CD8-positive, alpha-beta memory T cell (primary cell): ENCODE results near the gene OR2V2. TPM values are rescaled to one million over a fixed set of nuclear protein-coding genes. Genes with fewer than 3 reads are reported as not detected.
"Not testable (repeated sequence)": the region's sequence is repeated elsewhere in the genome, so short reads cannot be mapped to it uniquely, and the experiment has no call there.

ENCODE experiments used
- CTCF ChIA-PET: fragments of 350-600 bp; sonication (Branson Sonifier 250); formaldehyde crosslinking; loops from one replicate; lab custom pipeline; 2021; ENCODE audit warnings: antibody characterized with exemption; lab: Charles Lee
- POLR2A ChIA-PET: fragments of 350-600 bp; sonication (Branson Sonifier 250); formaldehyde crosslinking; loops from one replicate; lab custom pipeline; 2021; ENCODE audit warnings: antibody characterized with exemption; lab: Charles Lee
- DNase-seq, 5 donors: peaks; one replicate each; pipeline versions ENCODE4 v3.0.0 to v3.0.0-alpha.2; 2020 to 2022; ENCODE audit warnings: mixed read lengths in 1 of 5
- H3K27ac ChIP-seq: one replicate; pipeline ENCODE4 v1.7.0; 2013; ENCODE audit warnings: low read depth, mild to moderate bottlenecking, low read length, moderate library complexity
- H3K27me3 ChIP-seq: 2 replicates; pipeline ENCODE4 v1.7.0; 2013; ENCODE audit warnings: low read length, mild to moderate bottlenecking; ENCODE audit not compliant: insufficient read depth, poor library complexity, severe bottlenecking
- H3K36me3 ChIP-seq: 2 replicates; pipeline ENCODE4 v1.7.0; 2013; ENCODE audit warnings: mild to moderate bottlenecking, low read length, moderate library complexity; ENCODE audit not compliant: insufficient read depth
- H3K4me1 ChIP-seq: 2 replicates; pipeline ENCODE4 v1.7.0; 2013; ENCODE audit warnings: mild to moderate bottlenecking, low read length, moderate library complexity; ENCODE audit not compliant: insufficient read depth
- H3K4me3 ChIP-seq: 2 replicates; pipeline ENCODE4 v1.7.0; 2013; ENCODE audit warnings: mild to moderate bottlenecking, low read length
- H3K9me3 ChIP-seq: 2 replicates; pipeline ENCODE4 v1.7.0; 2013; ENCODE audit warnings: mild to moderate bottlenecking, low read length
- H3K27ac Mint-ChIP-seq, 8 donors: one replicate each; pipeline ENCODE4 v1.8.0; 2020 to 2021; ENCODE audit warnings: mixed read lengths in 8 of 8, mild to moderate bottlenecking in 6 of 8, inconsistent platforms in 3 of 8, moderate library complexity in 3 of 8
- H3K27me3 Mint-ChIP-seq, 2 donors: one replicate each; pipeline ENCODE4 v1.8.0; 2020 to 2021; ENCODE audit warnings: mixed read lengths in 2 of 2, mild to moderate bottlenecking in 1 of 2, moderate library complexity in 1 of 2
- H3K36me3 Mint-ChIP-seq, 3 donors: one replicate each; pipeline ENCODE4 v1.8.0; 2020 to 2021; ENCODE audit warnings: mixed read lengths in 3 of 3, inconsistent platforms in 1 of 3, mild to moderate bottlenecking in 1 of 3
- H3K4me1 Mint-ChIP-seq, 3 donors: one replicate each; pipeline ENCODE4 v1.8.0; 2020 to 2021; ENCODE audit warnings: mixed read lengths in 3 of 3, inconsistent platforms in 1 of 3, mild to moderate bottlenecking in 1 of 3
- H3K4me3 Mint-ChIP-seq, 7 donors: one replicate each; pipeline ENCODE4 v1.8.0; 2020 to 2021; ENCODE audit warnings: mixed read lengths in 7 of 7, mild to moderate bottlenecking in 6 of 7, moderate library complexity in 4 of 7, inconsistent platforms in 2 of 7
- H3K9me3 Mint-ChIP-seq, 5 donors: one replicate each; pipeline ENCODE4 v1.8.0; 2020 to 2022; ENCODE audit warnings: mixed read lengths in 5 of 5, mild to moderate bottlenecking in 3 of 5, moderate library complexity in 2 of 5, inconsistent platforms in 1 of 5
- polyA plus RNA-seq: library from polyadenylated mRNA; unstranded; fragments of 300-500 nt; fragmentation: Illumina TruSeq; gene quantifications from one replicate; pipeline ENCODE4 v1.2.3, GENCODE V29; 2021
- total RNA-seq, 2 experiments: library from RNA; stranded (reverse); gene quantifications; one replicate each; pipeline ENCODE4 v1.2.3, GENCODE V29; 2021

Gene OR2V2
- total and polyA plus RNA-seq, 3 experiments from 2014 or later: not detected

DNA sequence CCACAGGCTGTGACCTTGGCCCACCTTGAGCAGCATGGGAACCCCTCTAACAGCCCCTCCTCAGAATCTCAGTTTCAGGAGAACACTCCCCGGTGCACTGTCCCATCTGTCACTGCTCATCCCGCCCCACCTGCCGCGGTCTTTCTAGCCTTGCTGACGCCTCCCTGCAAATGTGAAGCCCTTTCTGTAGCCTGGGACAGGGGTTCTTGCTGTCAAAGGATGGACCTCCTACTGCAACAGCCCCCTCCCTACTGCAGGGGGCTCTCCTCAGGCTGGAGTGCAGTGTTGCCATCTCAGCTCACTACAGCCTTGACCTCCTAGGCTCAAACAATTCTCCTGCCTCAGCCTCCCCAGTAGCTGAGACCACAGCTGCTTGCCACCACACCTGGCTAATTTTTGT lies 36.4 kb upstream of the OR2V2 start:
- CTCF ChIA-PET: no interaction called here
- H3K36me3 ChIP-seq: no peaks in the 10 kb centered on the region
- Mint-ChIP-seq H3K27me3 (peaks cover 69 to 86% of the 10 kb centered on the region in 2 donors), H3K4me1 (peaks cover 0 to 8% (median 7%) of the 10 kb centered on the region in 3 donors), H3K36me3 (peaks cover 0 to 5% (median 0%) of the 10 kb centered on the region in 3 donors), H3K9me3 (peaks cover 0 to 7% (median 2%) of the 10 kb centered on the region in 5 donors), H3K4me3 (no peak overlapping the region), H3K27ac (no peak overlapping the region)
- H3K9me3 ChIP-seq: no peaks in the 10 kb centered on the region
- DNase-seq: no peak
- H3K4me1 ChIP-seq: peaks cover 4% of the 10 kb centered on the region
- no peak overlapping the region for H3K4me3 ChIP-seq
- peaks cover 30% of the 10 kb centered on the region for H3K27me3 ChIP-seq
- POLR2A ChIA-PET: no interaction called here
- no peak overlapping the region for H3K27ac ChIP-seq

DNA sequence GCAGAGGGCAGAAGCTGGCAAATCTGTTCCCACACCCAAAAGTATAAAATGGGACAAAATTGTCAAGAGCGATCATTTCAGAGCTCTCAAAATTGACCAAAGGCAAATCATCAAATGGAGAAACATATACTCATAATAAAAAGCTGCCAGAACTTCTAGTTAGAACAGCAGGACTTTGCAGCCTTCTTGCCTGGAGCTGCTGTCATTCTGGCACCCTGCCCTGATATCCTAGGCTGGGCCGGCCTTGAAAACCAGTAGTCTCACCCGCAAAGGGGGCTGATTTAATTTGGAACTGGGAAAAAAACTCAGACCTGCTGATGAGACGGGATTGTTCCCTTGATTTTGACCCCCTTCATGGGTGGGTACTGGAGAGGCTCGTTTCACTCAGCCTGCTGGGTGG lies 34.9 kb upstream of the OR2V2 start:
- H3K36me3 Mint-ChIP-seq: peaks cover 0 to 5% (median 0%) of the 10 kb centered on the region in 3 donors
- H3K27ac Mint-ChIP-seq: no peak overlapping the region
- peaks cover 68 to 88% of the 10 kb centered on the region in 2 donors for H3K27me3 Mint-ChIP-seq
- H3K27me3 ChIP-seq: peaks cover 24% of the 10 kb centered on the region
- CTCF ChIA-PET: no interaction called here
- no peak overlapping the region for H3K27ac ChIP-seq
- H3K9me3 ChIP-seq: no peaks in the 10 kb centered on the region
- H3K36me3 ChIP-seq: no peaks in the 10 kb centered on the region
- H3K4me1 ChIP-seq: peaks cover 4% of the 10 kb centered on the region
- POLR2A ChIA-PET: no interaction called here
- H3K4me3 ChIP-seq: no peak overlapping the region
- H3K4me3 Mint-ChIP-seq: no peak overlapping the region
- DNase-seq: no peak
- H3K4me1 Mint-ChIP-seq: peaks cover 0 to 8% (median 7%) of the 10 kb centered on the region in 3 donors
- peaks cover 0 to 7% (median 2%) of the 10 kb centered on the region in 5 donors for H3K9me3 Mint-ChIP-seq

DNA sequence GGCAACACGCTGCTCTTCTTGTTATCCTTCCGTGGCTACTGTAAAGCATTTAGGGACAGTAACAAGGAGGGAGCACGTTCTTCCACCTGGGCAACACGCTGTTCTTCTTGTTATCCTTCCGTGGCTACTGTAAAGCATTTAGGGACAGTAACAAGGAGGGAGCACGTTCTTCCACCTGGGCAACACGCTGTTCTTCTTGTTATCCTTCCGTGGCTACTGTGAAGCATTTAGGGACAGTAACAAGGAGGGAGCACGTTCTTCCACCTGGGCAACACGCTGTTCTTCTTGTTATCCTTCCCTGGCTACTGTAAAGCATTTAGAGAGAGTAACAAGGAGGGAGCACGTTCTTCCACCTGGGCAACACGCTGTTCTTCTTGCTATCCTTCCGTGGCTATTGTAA lies 33.8 kb upstream of the OR2V2 start:
- peaks cover 20% of the 10 kb centered on the region for H3K27me3 ChIP-seq
- H3K4me1 ChIP-seq, H3K4me3 Mint-ChIP-seq, H3K36me3 Mint-ChIP-seq, H3K27ac Mint-ChIP-seq, H3K27ac ChIP-seq, H3K36me3 ChIP-seq, H3K9me3 Mint-ChIP-seq, CTCF ChIA-PET, H3K4me1 Mint-ChIP-seq, DNase-seq, POLR2A ChIA-PET, H3K9me3 ChIP-seq, H3K4me3 ChIP-seq: not testable (repeated sequence)
- H3K27me3 Mint-ChIP-seq: peaks cover 67 to 88% of the 10 kb centered on the region in 2 donors

DNA sequence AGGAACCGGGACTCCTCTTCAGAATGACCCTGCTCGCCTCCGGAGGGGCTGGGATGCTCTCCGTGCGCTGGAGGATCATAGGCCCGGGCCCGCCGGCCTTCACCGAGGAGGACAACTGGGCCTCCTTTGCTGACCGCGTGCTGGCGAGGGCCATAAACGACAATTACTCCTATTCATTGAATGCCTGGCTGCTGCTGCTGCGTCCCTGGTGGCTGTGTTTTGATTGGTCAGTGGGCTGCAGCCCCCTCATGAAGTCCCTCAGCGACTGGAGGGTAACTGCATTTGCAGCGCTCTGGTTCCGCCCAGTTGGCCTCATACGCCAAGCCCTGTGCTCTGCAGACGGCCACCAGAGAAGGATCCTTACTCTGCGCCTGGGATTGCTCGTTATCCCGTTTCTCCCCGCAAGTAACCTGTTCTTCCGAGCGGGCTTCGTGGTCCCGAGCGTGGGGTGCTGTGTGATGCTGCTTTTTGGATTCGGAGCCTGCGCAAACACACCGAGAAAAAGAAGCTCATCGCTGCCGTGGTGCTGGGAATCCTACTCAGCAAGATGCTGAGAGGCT lies 33.0 kb upstream of the OR2V2 start:
- peaks cover 64 to 88% of the 10 kb centered on the region in 2 donors for H3K27me3 Mint-ChIP-seq
- ChIA-PET POLR2A (no interaction called here), CTCF (no interaction called here)
- Histone ChIP-seq H3K4me1 (peaks cover 4% of the 10 kb centered on the region), H3K27ac (no peak overlapping the region), H3K36me3 (no peaks in the 10 kb centered on the region), H3K27me3 (peaks cover 17% of the 10 kb centered on the region), H3K4me3 (no peak overlapping the region), H3K9me3 (no peaks in the 10 kb centered on the region)
- peak overlapping the region in 1 of 8 donors; percentile 24 for H3K27ac Mint-ChIP-seq
- H3K36me3 Mint-ChIP-seq: peaks cover 0 to 5% (median 0%) of the 10 kb centered on the region in 3 donors
- DNase-seq: no peak
- H3K4me3 Mint-ChIP-seq: no peak overlapping the region
- H3K4me1 Mint-ChIP-seq: peaks cover 0 to 8% (median 7%) of the 10 kb centered on the region in 3 donors
- H3K9me3 Mint-ChIP-seq: peaks cover 0 to 7% (median 2%) of the 10 kb centered on the region in 5 donors

GRCh38 chr5:181114844-181115778 lies 32.3 kb upstream of the OR2V2 start:
- no peak overlapping the region for H3K27ac ChIP-seq

GRCh38 chr5:181118369-181118768 lies 29.0 kb upstream of the OR2V2 start:
- no peaks in the 10 kb centered on the region for H3K9me3 ChIP-seq
- H3K27me3 ChIP-seq: peaks cover 22% of the 10 kb centered on the region
- Mint-ChIP-seq H3K4me1 (peaks cover 0 to 8% (median 7%) of the 10 kb centered on the region in 3 donors), H3K36me3 (no peaks in the 10 kb centered on the region), H3K27ac (no peak overlapping the region), H3K4me3 (no peak overlapping the region), H3K9me3 (peaks cover 0 to 7% (median 2%) of the 10 kb centered on the region in 5 donors), H3K27me3 (peaks cover 65 to 90% of the 10 kb centered on the region in 2 donors)
- DNase-seq: no peak
- no peak overlapping the region for H3K27ac ChIP-seq
- H3K4me3 ChIP-seq: no peak overlapping the region
- POLR2A ChIA-PET: no interaction called here
- CTCF ChIA-PET: no interaction called here
- no peaks in the 10 kb centered on the region for H3K36me3 ChIP-seq
- H3K4me1 ChIP-seq: peaks cover 4% of the 10 kb centered on the region

More at GRCh38 chr5:181114844-181115778, 32.3 kb upstream of the OR2V2 start:
- peaks cover 17% of the 10 kb centered on the region for H3K27me3 ChIP-seq
- H3K9me3 ChIP-seq: no peaks in the 10 kb centered on the region
- CTCF ChIA-PET: no interaction called here
- no peak overlapping the region for H3K27ac Mint-ChIP-seq
- peaks cover 0 to 5% (median 0%) of the 10 kb centered on the region in 3 donors for H3K36me3 Mint-ChIP-seq
- peaks cover 4% of the 10 kb centered on the region for H3K4me1 ChIP-seq
- DNase-seq: no peak
- POLR2A ChIA-PET: no interaction called here
- no peak overlapping the region for H3K4me3 ChIP-seq
- H3K9me3 Mint-ChIP-seq: peaks cover 0 to 7% (median 2%) of the 10 kb centered on the region in 5 donors
- H3K36me3 ChIP-seq: no peaks in the 10 kb centered on the region
- peaks cover 0 to 8% (median 7%) of the 10 kb centered on the region in 3 donors for H3K4me1 Mint-ChIP-seq
- H3K4me3 Mint-ChIP-seq: peak overlapping the region in 1 of 7 donors; percentile 27
- peaks cover 62 to 88% of the 10 kb centered on the region in 2 donors for H3K27me3 Mint-ChIP-seq

DNA sequence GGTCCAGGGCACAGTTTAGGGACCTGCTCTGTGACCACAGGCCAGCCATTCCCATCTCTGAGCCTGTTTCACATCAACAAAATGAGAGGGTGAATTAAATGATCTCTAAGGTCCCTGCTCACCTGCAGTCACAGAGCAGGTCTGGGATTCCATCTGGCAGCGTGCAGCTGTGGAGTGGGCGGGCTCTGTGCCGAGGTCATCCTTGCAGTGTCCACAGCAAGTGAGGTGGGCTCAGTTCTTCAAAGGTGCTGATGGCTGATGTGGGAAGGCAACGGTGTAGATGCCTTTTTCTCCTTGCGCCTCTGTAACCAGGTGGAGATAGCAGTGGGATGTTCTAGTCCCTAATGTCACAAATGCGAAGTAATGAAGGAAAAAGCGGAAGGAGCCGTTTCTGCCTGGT lies 28.3 kb upstream of the OR2V2 start:
- ChIA-PET POLR2A (no interaction called here), CTCF (no interaction called here)
- Mint-ChIP-seq H3K27ac (no peak overlapping the region), H3K4me3 (no peak overlapping the region), H3K9me3 (peaks cover 0 to 4% (median 2%) of the 10 kb centered on the region in 5 donors), H3K36me3 (no peaks in the 10 kb centered on the region), H3K4me1 (peaks cover 0 to 8% (median 7%) of the 10 kb centered on the region in 3 donors), H3K27me3 (peaks cover 64 to 93% of the 10 kb centered on the region in 2 donors)
- Histone ChIP-seq H3K27me3 (peaks cover 19% of the 10 kb centered on the region), H3K36me3 (no peaks in the 10 kb centered on the region), H3K4me3 (no peak overlapping the region), H3K9me3 (no peaks in the 10 kb centered on the region), H3K4me1 (peaks cover 4% of the 10 kb centered on the region), H3K27ac (no peak overlapping the region)
- DNase-seq: no peak

DNA sequence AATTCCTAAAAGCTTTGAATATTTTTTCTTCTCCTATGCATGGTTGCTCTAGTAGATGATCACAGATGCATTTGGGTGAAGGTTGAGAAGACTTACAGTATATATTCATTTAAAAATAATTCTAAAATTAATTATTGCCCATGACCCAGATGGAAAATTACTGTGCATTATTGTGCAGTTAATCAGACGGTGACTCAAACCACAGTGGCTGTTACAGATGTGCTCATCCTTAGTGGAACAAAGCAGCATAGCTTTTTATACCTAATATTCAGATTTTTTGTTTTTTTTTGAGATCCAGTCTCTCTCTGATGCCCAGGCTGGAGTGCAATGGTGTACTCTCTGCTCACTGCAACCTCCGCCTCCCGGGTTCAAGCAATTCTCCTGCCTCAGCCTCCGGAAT lies 27.1 kb upstream of the OR2V2 start:
- Histone ChIP-seq H3K4me1 (peaks cover 2% of the 10 kb centered on the region), H3K36me3 (no peaks in the 10 kb centered on the region), H3K27me3 (peaks cover 7% of the 10 kb centered on the region), H3K9me3 (no peaks in the 10 kb centered on the region), H3K4me3 (no peak overlapping the region), H3K27ac (no peak overlapping the region)
- no peaks in the 10 kb centered on the region for H3K36me3 Mint-ChIP-seq
- peaks cover 0 to 3% (median 0%) of the 10 kb centered on the region in 3 donors for H3K4me1 Mint-ChIP-seq
- DNase-seq: no peak
- H3K9me3 Mint-ChIP-seq: peaks cover 0 to 2% (median 0%) of the 10 kb centered on the region in 5 donors
- POLR2A ChIA-PET: no interaction called here
- CTCF ChIA-PET: no interaction called here
- peaks cover 61 to 92% of the 10 kb centered on the region in 2 donors for H3K27me3 Mint-ChIP-seq
- H3K4me3 Mint-ChIP-seq: no peak overlapping the region
- no peak overlapping the region for H3K27ac Mint-ChIP-seq
